Activated T-cell treated with anti-CD3 and anti-CD28 coated beads for 1 hour (primary cell): ENCODE results near the gene SEMA6B.

Source experiments
- DNase-seq: peaks from one replicate; pipeline ENCODE4 v3.0.0-alpha.2; 2020; ENCODE audit warnings: low read depth

Gene SEMA6B

DNA sequence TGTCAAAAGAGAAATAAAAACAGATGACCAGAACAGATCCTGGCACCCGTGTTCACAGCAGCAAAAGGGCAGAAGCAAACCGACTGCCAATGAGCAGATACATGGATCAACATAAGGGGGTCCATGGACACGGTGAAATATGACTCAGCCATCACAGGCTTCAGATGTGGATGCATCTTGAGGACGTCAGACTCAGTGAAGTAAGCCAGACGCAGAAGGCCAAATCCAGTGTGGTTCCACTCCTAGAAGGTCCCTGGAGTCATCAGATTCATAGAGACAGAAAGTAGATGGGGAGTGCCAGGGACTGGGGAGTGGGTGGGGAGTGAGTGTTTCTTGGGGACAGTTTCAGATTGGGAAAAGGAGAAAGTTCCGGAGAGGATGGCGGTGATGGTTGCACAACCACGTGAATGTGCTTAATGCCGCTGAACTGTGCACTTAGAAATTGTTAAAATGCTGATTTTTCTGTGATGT is 28.8 kb upstream of the SEMA6B start:
- no peak for DNase-seq

GRCh38 chr19:4587527-4587926 is 28.0 kb upstream of the SEMA6B start:
- DNase-seq = no peak

GRCh38 chr19:4586691-4587090 is 27.2 kb upstream of the SEMA6B start:
- DNase-seq = no peak

DNA sequence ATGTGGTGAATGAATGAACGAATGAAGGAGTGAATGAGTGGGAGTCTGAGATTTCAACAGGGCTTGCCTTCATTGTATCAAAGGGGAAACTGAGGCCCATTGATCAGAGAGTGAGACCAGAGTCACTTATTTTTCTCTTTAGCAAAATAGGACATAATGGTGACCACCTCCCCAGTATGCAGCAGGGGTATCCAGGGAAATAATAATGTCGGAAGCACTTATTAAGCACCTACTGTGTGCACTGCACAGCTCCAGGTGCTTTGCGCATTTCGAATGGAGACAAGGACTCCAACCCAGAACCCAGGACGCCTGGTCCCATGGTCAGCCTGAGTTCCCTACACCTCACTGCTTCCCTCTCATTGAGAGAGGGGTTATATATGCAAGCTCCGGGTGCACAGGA is 26.8 kb upstream of the SEMA6B start:
- DNase-seq = no peak

- DNase-seq = no peak
Measured at GRCh38 chr19:4585556-4585955, 26.1 kb upstream of the SEMA6B start.

- DNase-seq = no peak
Measured at GRCh38 chr19:4584670-4585460, 25.4 kb upstream of the SEMA6B start.

DNA sequence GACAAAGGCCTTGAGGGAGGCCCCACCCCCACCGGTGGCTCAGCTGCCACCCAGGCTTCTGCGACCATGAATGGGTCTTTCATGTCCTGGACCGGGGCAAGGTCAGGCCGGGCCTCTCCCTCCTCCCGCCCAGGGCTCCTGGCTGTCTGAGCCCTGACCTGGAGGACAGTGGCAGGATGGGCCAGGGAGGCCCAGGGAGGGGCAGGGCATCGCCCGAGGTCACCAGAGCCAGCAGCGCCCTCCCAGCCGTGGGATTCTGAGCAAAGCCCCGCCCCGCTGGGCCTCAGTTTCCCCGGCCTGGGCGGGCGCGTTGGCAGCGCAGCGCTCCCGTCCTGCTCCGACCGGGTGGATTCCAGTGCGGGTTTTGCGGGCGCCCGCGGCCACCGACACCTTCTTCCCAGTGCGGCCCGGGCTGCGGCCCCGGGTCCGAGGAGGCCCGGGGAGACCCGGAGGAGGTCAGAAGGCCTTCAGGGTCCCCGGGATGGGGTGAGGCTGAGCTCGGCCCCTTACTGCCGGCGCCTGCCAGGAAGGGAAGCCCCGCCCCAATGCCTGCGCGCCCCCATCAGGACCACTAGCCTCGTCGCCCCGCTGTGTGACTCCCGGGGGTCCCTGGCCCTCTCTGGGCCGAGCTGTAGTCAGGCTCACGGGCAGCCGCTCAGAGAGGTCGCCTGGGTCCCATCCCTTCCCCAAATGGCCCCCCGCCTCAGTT is 24.6 kb upstream of the SEMA6B start:
- no peak for DNase-seq

DNA sequence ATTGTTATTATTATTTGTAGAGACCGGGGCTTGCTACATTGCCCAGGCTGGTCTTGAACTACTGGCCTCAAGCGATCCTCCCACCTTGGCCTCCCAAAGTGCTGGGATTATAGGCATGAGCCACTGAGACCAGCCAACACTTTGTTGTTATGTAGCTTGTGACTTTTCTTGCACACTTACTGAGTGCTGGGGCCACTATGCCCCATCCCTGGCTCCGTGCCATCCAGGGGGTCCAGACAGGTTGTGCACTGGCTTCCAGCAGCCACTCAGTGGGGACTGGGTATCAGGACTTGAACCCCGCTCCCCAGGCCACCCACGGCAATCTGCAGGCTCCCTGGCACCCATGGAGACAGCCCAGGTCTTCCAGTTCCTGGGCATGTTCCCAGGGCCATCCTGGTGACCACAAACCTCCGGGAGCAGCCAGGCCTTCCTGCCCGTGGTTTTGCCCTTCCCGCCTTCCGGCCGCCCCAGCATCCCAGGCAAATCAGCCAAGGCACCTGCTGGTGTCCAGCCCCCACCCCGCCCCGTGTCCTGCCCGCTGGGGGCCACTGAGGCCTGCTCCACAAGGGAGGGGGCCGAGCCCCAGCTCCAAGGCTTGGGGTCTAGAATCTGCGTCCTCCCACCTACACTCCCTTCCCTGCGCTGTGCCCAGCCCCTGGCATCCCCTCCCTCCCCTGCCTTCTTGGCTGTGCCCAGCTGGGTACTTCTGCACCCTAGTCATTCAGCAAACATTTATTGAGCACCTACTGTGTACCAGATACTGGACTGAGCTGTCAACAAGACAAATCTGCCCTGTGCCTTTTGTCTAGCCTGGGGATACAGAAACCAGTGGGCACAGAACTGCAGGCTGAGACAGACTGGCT is 23.7 kb upstream of the SEMA6B start:
- DNase-seq = no peak

DNA sequence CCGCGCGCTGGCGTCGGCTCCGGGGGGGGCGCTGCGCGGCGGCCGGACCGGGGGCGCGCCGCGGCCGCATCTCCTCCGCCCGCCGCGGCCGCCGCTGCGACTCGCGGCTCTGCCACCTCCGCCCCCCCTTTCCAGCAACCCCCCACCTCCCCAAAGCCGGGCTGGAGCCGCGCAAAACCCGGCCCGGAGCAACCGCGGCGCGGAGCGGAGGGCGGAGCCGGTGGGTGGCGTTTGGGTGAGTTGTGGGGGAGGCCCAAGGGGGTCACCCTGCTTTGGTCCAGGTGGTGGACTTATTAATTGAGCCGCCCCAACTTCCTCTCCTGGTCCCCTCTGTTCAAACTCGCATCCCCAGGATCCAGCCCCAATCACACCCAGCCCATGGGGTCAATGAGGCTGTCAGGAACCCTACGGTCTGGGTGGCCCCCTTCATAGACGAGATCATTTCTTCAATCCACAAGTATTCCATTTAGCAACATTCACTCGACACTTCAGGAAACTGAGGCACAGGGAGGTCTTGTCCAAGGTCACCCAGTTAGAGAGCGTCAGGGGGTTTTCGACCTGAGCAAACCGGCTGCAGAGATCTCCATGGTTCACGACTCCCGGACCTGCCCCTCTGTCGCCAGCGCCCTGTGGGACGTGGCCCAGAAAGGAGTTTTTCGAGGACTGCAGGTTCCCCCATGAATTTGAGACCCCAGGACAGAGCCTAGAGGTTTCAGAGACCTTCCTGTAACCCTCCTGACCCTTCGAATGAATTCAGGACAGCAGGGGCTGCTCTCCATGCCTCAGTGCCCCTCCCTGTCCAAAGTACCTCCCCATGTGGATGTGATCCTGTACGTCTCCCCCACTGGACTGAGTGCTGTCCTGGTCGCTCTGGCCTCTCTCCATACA is 22.4 kb upstream of the SEMA6B start:
- no peak for DNase-seq

DNA sequence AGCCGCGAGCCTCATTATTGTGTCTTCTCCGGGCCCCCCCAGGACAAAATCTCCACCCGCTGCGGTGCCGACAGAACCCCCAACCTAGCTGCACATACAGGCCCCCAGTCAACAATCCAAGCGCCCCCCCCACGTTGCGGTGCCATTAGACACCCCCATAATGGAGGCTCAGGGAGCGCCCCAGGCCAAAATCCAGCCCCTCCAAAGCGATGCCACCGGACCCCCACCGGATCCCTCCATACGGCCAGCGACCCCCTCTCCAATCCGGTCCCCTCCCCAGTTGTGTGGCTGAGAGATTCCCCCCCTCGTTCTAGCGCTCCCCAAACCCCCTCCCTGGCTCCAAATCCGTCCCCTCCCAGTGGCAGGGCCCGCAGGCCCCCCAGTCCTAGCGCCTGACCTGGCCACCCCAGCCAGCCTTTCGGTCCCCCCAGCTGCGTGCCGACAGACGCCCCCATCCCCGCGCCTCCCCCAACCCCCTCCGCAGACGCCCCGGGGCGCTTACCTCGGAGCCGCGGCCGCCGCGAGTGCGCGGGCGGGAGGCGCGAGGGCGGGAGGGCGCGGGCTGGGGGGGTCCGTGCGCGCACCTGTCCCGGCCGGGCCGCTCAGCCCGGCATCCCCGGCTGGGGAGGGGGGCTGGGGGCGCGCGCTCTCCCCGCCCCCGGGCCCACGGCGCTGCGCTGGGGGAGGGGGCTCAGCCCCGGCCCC is 21.6 kb upstream of the SEMA6B start:
- no peak for DNase-seq

DNA sequence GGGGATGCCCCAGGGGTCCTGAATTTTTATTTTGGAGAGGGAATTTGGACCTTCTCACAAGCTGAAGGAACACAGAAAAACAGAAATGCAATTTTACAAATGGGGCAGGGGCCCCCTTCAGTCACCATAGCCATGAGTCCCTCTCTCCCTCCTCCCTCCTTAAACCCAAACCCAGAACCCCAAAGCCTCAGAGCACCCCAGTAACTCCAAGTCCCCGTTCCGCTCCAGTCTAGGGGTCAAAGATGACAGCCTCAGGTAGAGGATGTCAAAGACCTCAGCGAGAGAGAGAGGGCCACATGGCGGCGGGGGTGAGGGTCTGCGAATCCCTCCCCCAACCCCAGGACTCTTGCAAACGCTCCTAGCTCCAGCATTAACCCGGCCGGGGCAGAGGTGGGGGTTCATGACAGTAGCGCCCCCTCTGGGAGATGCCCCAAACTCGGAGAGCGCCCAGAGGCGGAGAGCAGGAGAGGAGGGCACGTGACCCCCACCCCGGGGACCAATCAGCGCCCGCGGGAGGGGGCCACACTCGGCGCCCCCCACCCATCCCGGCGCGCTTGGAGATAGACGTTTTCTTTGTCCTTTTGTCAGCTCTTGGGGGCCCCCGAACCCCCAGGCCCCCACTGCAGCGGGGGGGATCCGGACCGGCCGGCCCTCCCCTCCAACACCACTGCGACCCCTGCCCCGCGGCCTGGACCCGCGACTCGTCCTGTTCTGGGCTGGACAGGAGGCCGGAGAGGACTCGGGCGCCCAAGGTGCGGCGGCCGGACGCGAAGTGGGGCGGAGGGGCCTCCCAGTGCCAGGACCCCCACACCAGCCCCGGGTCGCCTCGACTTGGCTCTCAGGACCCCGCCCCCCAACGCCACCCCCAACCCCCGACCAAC is 20.8 kb upstream of the SEMA6B start:
- no peak for DNase-seq

- DNase-seq = no peak
Measured at GRCh38 chr19:4579389-4579788, 19.9 kb upstream of the SEMA6B start.

- no peak for DNase-seq
Measured at GRCh38 chr19:4578552-4579248, 19.2 kb upstream of the SEMA6B start.

GRCh38 chr19:4577020-4577782 is 17.7 kb upstream of the SEMA6B start:
- no peak for DNase-seq

DNA sequence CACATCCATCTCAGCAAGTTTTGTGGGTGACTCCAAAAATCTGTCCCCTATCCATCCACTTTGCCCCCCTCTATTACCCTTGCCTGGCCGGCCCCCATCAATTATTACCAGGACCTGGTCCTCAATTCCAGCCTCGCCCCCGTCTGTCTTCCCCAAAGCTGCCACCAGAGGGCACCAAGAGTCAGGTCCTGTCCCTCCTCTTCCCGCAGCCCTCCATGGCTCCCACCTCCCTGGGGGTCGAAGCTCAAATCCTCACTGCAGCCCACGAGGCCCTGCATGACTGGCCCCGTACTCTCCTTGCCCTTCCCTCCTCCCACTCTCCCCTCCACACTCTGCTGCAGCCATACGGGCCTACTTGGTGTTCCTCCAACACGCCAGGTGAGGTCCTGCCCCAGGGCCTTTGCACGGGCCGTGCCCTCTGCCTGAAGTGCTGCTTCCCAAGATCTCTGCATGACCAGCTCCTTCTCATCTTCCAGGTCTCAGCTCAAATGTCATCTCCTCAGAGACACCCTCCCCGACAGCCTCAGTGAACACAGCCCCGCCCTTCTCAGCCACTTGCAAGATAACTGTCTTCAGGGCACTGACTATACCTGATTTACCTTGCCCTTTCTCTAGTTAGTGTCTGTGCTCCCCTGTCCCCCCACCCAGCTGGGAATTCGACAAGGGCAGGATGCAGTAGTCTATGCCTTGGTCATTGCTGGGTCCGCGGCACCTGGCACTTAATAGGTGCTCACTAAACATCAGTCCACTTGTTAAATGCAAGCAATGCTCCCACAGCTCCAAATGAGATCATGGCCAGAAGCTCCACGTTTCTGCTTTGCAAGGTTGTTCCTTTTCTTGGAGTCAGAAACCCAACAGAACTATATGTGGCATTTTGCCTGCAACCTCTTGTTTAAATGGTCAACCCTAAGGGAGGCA is 16.8 kb upstream of the SEMA6B start:
- peak; percentile 65 for DNase-seq

GRCh38 chr19:4575267-4576015 is 16.0 kb upstream of the SEMA6B start:
- DNase-seq = no peak

GRCh38 chr19:4573682-4574081 is 14.2 kb upstream of the SEMA6B start:
- no peak for DNase-seq
